CD4-positive, CD25-positive, alpha-beta regulatory T cell (primary cell): ENCODE results near the gene SOX1. TPM values are rescaled to one million over a fixed set of nuclear protein-coding genes. Genes with fewer than 3 reads are reported as not detected.

Experiments used
- ATAC-seq, 2 donors: fragments of 150-1000 bp; cut with Tn5 transposase; one replicate each; pipeline ENCODE4 v1.10.0; 2021; ENCODE audit warnings: low read depth in 2 of 2, moderate number of reproducible peaks in 2 of 2, moderate library complexity in 1 of 2
- DNase-seq, 3 donors: peaks; one replicate each; pipeline versions ENCODE4 v3.0.0 to v3.0.0-alpha.2; 2012 to 2022; ENCODE audit warnings: mixed read lengths in 1 of 3
- H3K27ac ChIP-seq: one replicate; pipeline ENCODE4 v1.7.0; 2013; ENCODE audit warnings: mild to moderate bottlenecking, low read length; ENCODE audit not compliant: insufficient read depth, poor library complexity, severe bottlenecking
- H3K27me3 ChIP-seq: one replicate; pipeline ENCODE4 v1.7.0; 2013; ENCODE audit warnings: low read length; ENCODE audit not compliant: control insufficient read depth, insufficient read depth
- H3K36me3 ChIP-seq: one replicate; pipeline ENCODE4 v1.7.0; 2013; ENCODE audit warnings: mild to moderate bottlenecking, low read length, moderate library complexity; ENCODE audit not compliant: control insufficient read depth, insufficient read depth
- H3K4me1 ChIP-seq: 2 replicates; pipeline ENCODE4 v1.7.0; 2013; ENCODE audit warnings: mild to moderate bottlenecking, low read length; ENCODE audit not compliant: insufficient read depth, control insufficient read depth, poor library complexity, severe bottlenecking
- H3K4me3 ChIP-seq: one replicate; pipeline ENCODE4 v1.7.0; 2013; ENCODE audit warnings: low read depth, mild to moderate bottlenecking, low read length, moderate library complexity
- H3K9me3 ChIP-seq, 2 experiments: 1 replicate in 1 of 2; 2 replicates in 1 of 2; pipeline ENCODE4 v1.7.0; 2013; ENCODE audit warnings: low read length in 2 of 2, mild to moderate bottlenecking in 1 of 2, moderate library complexity in 1 of 2; ENCODE audit not compliant: control insufficient read depth in 2 of 2
- H3K27ac Mint-ChIP-seq, 3 donors: one replicate each; pipeline ENCODE4 v1.8.0; 2020 to 2022; ENCODE audit warnings: mild to moderate bottlenecking in 3 of 3, mixed read lengths in 3 of 3, moderate library complexity in 2 of 3
- H3K27me3 Mint-ChIP-seq: one replicate; pipeline ENCODE4 v1.8.0; 2022; ENCODE audit warnings: mild to moderate bottlenecking, mixed read lengths
- H3K36me3 Mint-ChIP-seq: one replicate; pipeline ENCODE4 v1.8.0; 2020; ENCODE audit warnings: mixed read lengths
- H3K4me1 Mint-ChIP-seq, 4 donors: one replicate each; pipeline ENCODE4 v1.8.0; 2020 to 2022; ENCODE audit warnings: mixed read lengths in 4 of 4, mild to moderate bottlenecking in 1 of 4
- H3K4me3 Mint-ChIP-seq, 4 donors: one replicate each; pipeline ENCODE4 v1.8.0; 2020 to 2022; ENCODE audit warnings: mild to moderate bottlenecking in 4 of 4, mixed read lengths in 4 of 4, moderate library complexity in 3 of 4
- H3K9me3 Mint-ChIP-seq, 7 donors: one replicate each; pipeline ENCODE4 v1.8.0; 2020 to 2022; ENCODE audit warnings: mixed read lengths in 7 of 7, mild to moderate bottlenecking in 3 of 7, moderate library complexity in 2 of 7
- polyA plus RNA-seq, 4 donors: library from polyadenylated mRNA; unstranded; fragments of 300-500 nt; fragmentation: Illumina TruSeq; gene quantifications; one replicate each; pipeline ENCODE4 v1.2.3, GENCODE V29; 2021
- total RNA-seq: library from RNA; stranded (reverse); gene quantifications from one replicate; pipeline ENCODE4 v1.2.3, GENCODE V29; 2022

Gene SOX1
- total RNA-seq: not detected
- polyA plus RNA-seq: not detected

- H3K4me1 ChIP-seq: peaks cover 4% of the 10 kb centered on the region
- no peak for DNase-seq
- ATAC-seq: no peak
- Mint-ChIP-seq H3K9me3 (peaks cover 0 to 26% (median 0%) of the 10 kb centered on the region in 7 donors), H3K4me3 (peak within 1 kb of the TSS in 2 of 4 donors; percentile 52 to 68), H3K27me3 (peaks cover 64% of the 10 kb centered on the region), H3K4me1 (peaks cover 0 to 21% (median 3%) of the 10 kb centered on the region in 4 donors), H3K36me3 (peaks cover 10% of the 10 kb centered on the region), H3K27ac (no peak within 1 kb of the TSS)
- H3K27ac ChIP-seq: no peak within 1 kb of the TSS
- H3K27me3 ChIP-seq: peaks cover 36% of the 10 kb centered on the region
- H3K36me3 ChIP-seq: no peaks in the 10 kb centered on the region
- peaks cover 5 to 11% of the 10 kb centered on the region in 2 experiments for H3K9me3 ChIP-seq
- H3K4me3 ChIP-seq: no peak within 1 kb of the TSS
These were observed at the start of gene SOX1 for GRCh38 chr13:112067116-112067741. TSS of gene SOX1 (plus strand) at chr13:112067149. CDS start at chr13:112067659, 510 bp downstream.

GRCh38 chr13:112024577-112024976 lies 42.4 kb upstream of the SOX1 start:
- H3K27me3 Mint-ChIP-seq: no peaks in the 10 kb centered on the region
- H3K4me1 Mint-ChIP-seq: no peaks in the 10 kb centered on the region
- no peaks in the 10 kb centered on the region for H3K27me3 ChIP-seq
- no peak overlapping the region for H3K4me3 Mint-ChIP-seq
- no peak for ATAC-seq
- H3K4me1 ChIP-seq: no peaks in the 10 kb centered on the region
- DNase-seq: no peak
- no peak overlapping the region for H3K27ac Mint-ChIP-seq
- no peak overlapping the region for H3K4me3 ChIP-seq
- H3K36me3 Mint-ChIP-seq: no peaks in the 10 kb centered on the region
- no peak overlapping the region for H3K27ac ChIP-seq
- H3K9me3 Mint-ChIP-seq: peaks cover 0 to 6% (median 0%) of the 10 kb centered on the region in 7 donors
- H3K9me3 ChIP-seq: no peaks in the 10 kb centered on the region
- H3K36me3 ChIP-seq: no peaks in the 10 kb centered on the region

- no peak for ATAC-seq
- no peak overlapping the region for H3K4me3 Mint-ChIP-seq
- no peaks in the 10 kb centered on the region for H3K4me1 ChIP-seq
These were observed 39.7 kb upstream of the SOX1 start for GRCh38 chr13:112027250-112027649.

GRCh38 chr13:112028481-112028880 lies 38.5 kb upstream of the SOX1 start:
- Histone ChIP-seq H3K27ac (no peak overlapping the region), H3K36me3 (no peaks in the 10 kb centered on the region)
- H3K9me3 Mint-ChIP-seq: no peaks in the 10 kb centered on the region

More at GRCh38 chr13:112027250-112027649, 39.7 kb upstream of the SOX1 start:
- Mint-ChIP-seq H3K27me3 (no peaks in the 10 kb centered on the region), H3K36me3 (no peaks in the 10 kb centered on the region), H3K27ac (no peak overlapping the region), H3K9me3 (peaks cover 0 to 1% (median 0%) of the 10 kb centered on the region in 7 donors), H3K4me1 (no peaks in the 10 kb centered on the region)
- Histone ChIP-seq H3K36me3 (no peaks in the 10 kb centered on the region), H3K27ac (no peak overlapping the region), H3K9me3 (no peaks in the 10 kb centered on the region), H3K27me3 (no peaks in the 10 kb centered on the region), H3K4me3 (no peak overlapping the region)
- DNase-seq: no peak

GRCh38 chr13:112029143-112029542 lies 37.8 kb upstream of the SOX1 start:
- no peaks in the 10 kb centered on the region for H3K36me3 Mint-ChIP-seq
- no peaks in the 10 kb centered on the region for H3K9me3 ChIP-seq
- H3K36me3 ChIP-seq: no peaks in the 10 kb centered on the region
- no peak overlapping the region for H3K4me3 Mint-ChIP-seq
- H3K27ac ChIP-seq: no peak overlapping the region
- DNase-seq (no peak), ATAC-seq (no peak)
- H3K27me3 Mint-ChIP-seq: no peaks in the 10 kb centered on the region
- H3K4me1 ChIP-seq: no peaks in the 10 kb centered on the region
- H3K27me3 ChIP-seq: no peaks in the 10 kb centered on the region
- H3K4me1 Mint-ChIP-seq: no peaks in the 10 kb centered on the region
- H3K27ac Mint-ChIP-seq: no peak overlapping the region
- no peak overlapping the region for H3K4me3 ChIP-seq
- no peaks in the 10 kb centered on the region for H3K9me3 Mint-ChIP-seq

More at GRCh38 chr13:112028481-112028880, 38.5 kb upstream of the SOX1 start:
- Histone ChIP-seq H3K27me3 (no peaks in the 10 kb centered on the region), H3K9me3 (no peaks in the 10 kb centered on the region), H3K4me3 (no peak overlapping the region), H3K4me1 (no peaks in the 10 kb centered on the region)
- Mint-ChIP-seq H3K36me3 (no peaks in the 10 kb centered on the region), H3K4me1 (no peaks in the 10 kb centered on the region), H3K27me3 (no peaks in the 10 kb centered on the region), H3K27ac (no peak overlapping the region), H3K4me3 (no peak overlapping the region)
- ATAC-seq: no peak
- no peak for DNase-seq

GRCh38 chr13:112032186-112032993 lies 34.6 kb upstream of the SOX1 start:
- no peak overlapping the region for H3K27ac Mint-ChIP-seq

GRCh38 chr13:112034231-112034630 lies 32.7 kb upstream of the SOX1 start:
- Mint-ChIP-seq H3K4me3 (no peak overlapping the region), H3K4me1 (no peaks in the 10 kb centered on the region), H3K9me3 (peaks cover 0 to 1% (median 0%) of the 10 kb centered on the region in 7 donors), H3K27me3 (no peaks in the 10 kb centered on the region), H3K27ac (no peak overlapping the region), H3K36me3 (no peaks in the 10 kb centered on the region)
- Histone ChIP-seq H3K4me1 (no peaks in the 10 kb centered on the region), H3K27ac (no peak overlapping the region), H3K4me3 (no peak overlapping the region), H3K36me3 (no peaks in the 10 kb centered on the region), H3K27me3 (no peaks in the 10 kb centered on the region), H3K9me3 (no peaks in the 10 kb centered on the region)
- no peak for DNase-seq
- no peak for ATAC-seq

More at GRCh38 chr13:112032186-112032993, 34.6 kb upstream of the SOX1 start:
- H3K4me1 ChIP-seq: no peaks in the 10 kb centered on the region
- Mint-ChIP-seq H3K27me3 (no peaks in the 10 kb centered on the region), H3K4me1 (no peaks in the 10 kb centered on the region), H3K4me3 (no peak overlapping the region), H3K9me3 (peaks cover 0 to 1% (median 0%) of the 10 kb centered on the region in 7 donors), H3K36me3 (no peaks in the 10 kb centered on the region)
- H3K27me3 ChIP-seq: no peaks in the 10 kb centered on the region
- no peak overlapping the region for H3K27ac ChIP-seq
- ATAC-seq: no peak
- no peak overlapping the region for H3K4me3 ChIP-seq
- no peaks in the 10 kb centered on the region for H3K9me3 ChIP-seq
- H3K36me3 ChIP-seq: no peaks in the 10 kb centered on the region
- no peak for DNase-seq
